SJSA1 (cell line): Measurements from ENCODE around the gene CIDEC. TPM values are rescaled to one million over a fixed set of nuclear protein-coding genes. Genes with fewer than 3 reads are reported as not detected.
A peak's percentile ranks its signal among the peaks of the same experiment; 100 is the strongest.
"Not testable (repeated sequence)": the region's sequence is repeated elsewhere in the genome, so short reads cannot be mapped to it uniquely, and the experiment has no call there.

Experiments used
- DNase-seq, 2 experiments: peaks; one replicate each; pipeline ENCODE4 v3.0.0-alpha.2; 2015 to 2020; ENCODE audit warnings: low spot score in 2 of 2, low read depth in 1 of 2
- H3K27ac ChIP-seq: fragments of 250-450 bp; sonication (Bioruptor Pico); 2 replicates; pipeline ENCODE4 v1.5.1; 2020; ENCODE audit warnings: mild to moderate bottlenecking, moderate library complexity
- H3K27me3 ChIP-seq: fragments of 250-450 bp; sonication (Bioruptor Pico); replicated peaks from 2 replicates; pipeline ENCODE4 v1.5.1; 2020; ENCODE audit warnings: mild to moderate bottlenecking, moderate library complexity
- H3K36me3 ChIP-seq: fragments of 250-450 bp; sonication (Bioruptor Pico); 2 replicates; pipeline ENCODE4 v1.5.1; 2020; ENCODE audit warnings: mild to moderate bottlenecking
- H3K4me1 ChIP-seq: fragments of 250-450 bp; sonication (Bioruptor Pico); replicated peaks from 2 replicates; pipeline ENCODE4 v1.6.1; 2021; ENCODE audit warnings: mild to moderate bottlenecking
- H3K4me3 ChIP-seq: fragments of 250-450 bp; sonication (Bioruptor Pico); 2 replicates; pipeline ENCODE4 v1.5.1; 2020; ENCODE audit warnings: mild to moderate bottlenecking
- H3K9me3 ChIP-seq: fragments of 250-450 bp; sonication (Bioruptor Pico); replicated peaks from 2 replicates; pipeline ENCODE4 v1.5.1; 2020; ENCODE audit warnings: mild to moderate bottlenecking
- total RNA-seq: library from RNA; depleted of rRNA; stranded (reverse); fragments of >200 nt; shearing (Covaris generic); gene quantifications from 2 replicates; pipeline ENCODE4 v1.2.3, GENCODE V29; 2014

Gene CIDEC
- total RNA-seq, 1 experiment from 2014 or later = not detected

DNA sequence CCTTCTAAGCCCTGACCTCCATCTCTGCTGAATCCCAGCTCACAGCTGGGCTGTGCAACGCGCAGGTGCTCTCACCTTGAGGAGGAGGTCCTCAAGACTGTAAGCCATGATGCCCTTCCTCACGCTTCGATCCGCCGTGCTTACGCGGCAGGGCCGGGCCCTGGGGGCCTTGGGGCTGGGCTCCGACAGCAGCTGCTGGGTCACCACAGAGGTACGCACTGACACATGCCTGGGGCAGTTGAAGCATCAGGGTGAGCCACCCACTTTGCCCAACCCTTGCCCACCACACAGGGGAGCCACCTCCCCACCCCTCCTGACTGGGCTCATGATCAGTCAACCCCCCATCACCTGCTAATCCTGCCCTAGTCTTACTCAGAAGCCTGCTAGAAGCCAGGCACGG is 3.1 kb downstream of the CIDEC start:
- H3K27ac ChIP-seq = no peak overlapping the region
- H3K9me3 ChIP-seq = no peaks in the 10 kb centered on the region
- no peak overlapping the region for H3K4me3 ChIP-seq
- no peaks in the 10 kb centered on the region for H3K27me3 ChIP-seq
- no peaks in the 10 kb centered on the region for H3K4me1 ChIP-seq
- no peak for DNase-seq
- H3K36me3 ChIP-seq = no peaks in the 10 kb centered on the region

DNA sequence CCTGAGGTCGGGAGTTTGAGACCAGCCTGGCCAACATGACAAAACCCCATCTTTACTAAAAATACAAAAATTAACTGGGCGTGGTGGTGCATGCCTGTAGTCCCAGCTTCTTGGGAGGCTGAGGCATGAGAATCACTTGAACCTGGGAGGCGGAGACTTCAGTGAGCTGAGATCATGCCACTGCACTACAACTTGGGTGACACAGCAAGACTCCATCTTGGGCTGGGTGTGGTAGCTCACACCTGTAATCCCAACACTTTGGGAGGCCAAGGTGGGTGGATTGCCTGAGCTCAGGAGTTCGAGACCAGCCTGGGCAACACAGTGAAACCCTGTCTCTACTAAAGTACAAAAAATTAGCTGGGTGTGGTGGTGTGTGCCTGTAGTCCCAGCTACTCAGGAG is 3.8 kb downstream of the CIDEC start:
- H3K36me3 ChIP-seq, DNase-seq, H3K27me3 ChIP-seq, H3K4me3 ChIP-seq, H3K27ac ChIP-seq, H3K9me3 ChIP-seq, H3K4me1 ChIP-seq: not testable (repeated sequence)

DNA sequence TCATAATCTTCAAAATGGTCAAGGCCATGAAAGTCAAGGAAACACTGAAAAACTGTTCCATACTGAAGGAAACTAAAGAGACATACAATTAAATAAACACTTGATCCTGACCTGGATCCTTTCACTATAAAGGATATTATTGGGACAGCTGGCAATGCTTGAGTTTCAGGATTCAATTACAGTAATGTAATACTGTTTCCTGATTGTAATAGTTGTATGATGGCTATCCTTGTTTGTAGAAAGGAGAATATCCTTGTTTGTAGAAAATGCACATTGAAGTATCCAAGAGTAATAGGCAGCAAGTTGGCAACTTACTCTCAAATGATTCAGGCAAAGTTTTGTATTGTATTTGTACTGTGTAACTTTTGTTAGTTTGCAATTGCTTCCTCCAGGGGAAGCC is 4.6 kb downstream of the CIDEC start:
- Histone ChIP-seq H3K9me3 (no peaks in the 10 kb centered on the region), H3K36me3 (no peaks in the 10 kb centered on the region), H3K4me3 (no peak overlapping the region), H3K4me1 (peaks cover 8% of the 10 kb centered on the region), H3K27me3 (no peaks in the 10 kb centered on the region), H3K27ac (no peak overlapping the region)
- DNase-seq = no peak

DNA sequence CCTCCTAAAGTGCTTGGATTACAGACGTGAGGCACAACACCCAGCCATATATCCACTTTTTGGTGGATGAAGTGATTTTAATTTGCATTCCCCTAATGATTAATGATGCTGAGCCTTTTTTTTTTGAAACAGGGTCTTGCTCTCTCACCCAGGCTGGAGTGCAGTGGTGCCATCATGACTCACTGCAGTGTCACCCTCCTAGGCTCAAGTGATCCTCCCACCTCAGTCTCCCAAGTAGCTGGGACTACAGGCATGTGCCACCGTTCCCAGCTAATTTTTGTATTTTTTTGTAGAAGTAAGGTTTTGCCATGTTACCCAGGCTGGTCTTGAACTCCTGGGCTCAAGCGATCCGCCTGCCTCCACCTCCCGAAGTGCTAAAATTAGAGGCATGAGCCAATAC is 8.0 kb downstream of the CIDEC start:
- H3K36me3 ChIP-seq, H3K9me3 ChIP-seq, DNase-seq: not testable (repeated sequence)

DNA sequence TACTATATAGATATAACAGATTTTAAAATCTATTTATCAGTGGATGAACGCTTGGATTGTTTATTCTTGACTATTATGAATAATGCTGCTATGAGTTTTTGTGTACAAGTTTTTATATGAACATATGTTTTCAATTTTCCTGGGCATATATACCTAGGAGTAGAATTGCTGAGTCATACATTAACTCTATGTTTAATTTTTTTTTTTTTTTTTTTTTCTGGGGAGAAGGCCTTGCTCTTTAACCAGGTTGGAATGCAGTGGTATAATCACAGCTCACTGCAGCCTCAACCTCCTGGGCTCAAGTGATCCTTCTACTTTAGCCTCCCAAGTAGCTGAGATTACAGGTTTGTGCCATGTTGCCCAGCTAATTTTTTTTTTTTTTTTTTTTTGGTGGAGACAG is 9.1 kb downstream of the CIDEC start:
- peak in 1 of 2 experiments; percentile 42 for DNase-seq
- Histone ChIP-seq H3K4me1 (peaks cover 8% of the 10 kb centered on the region), H3K27ac (no peak overlapping the region; the same call in 1 of the 2 replicates), H3K27me3 (no peaks in the 10 kb centered on the region), H3K9me3 (no peaks in the 10 kb centered on the region), H3K4me3 (no peak overlapping the region), H3K36me3 (no peaks in the 10 kb centered on the region)

More for the DNA sequence above, 8.0 kb downstream of the CIDEC start:
- H3K4me3 ChIP-seq, H3K27ac ChIP-seq, H3K4me1 ChIP-seq, H3K27me3 ChIP-seq: not testable (repeated sequence)

DNA sequence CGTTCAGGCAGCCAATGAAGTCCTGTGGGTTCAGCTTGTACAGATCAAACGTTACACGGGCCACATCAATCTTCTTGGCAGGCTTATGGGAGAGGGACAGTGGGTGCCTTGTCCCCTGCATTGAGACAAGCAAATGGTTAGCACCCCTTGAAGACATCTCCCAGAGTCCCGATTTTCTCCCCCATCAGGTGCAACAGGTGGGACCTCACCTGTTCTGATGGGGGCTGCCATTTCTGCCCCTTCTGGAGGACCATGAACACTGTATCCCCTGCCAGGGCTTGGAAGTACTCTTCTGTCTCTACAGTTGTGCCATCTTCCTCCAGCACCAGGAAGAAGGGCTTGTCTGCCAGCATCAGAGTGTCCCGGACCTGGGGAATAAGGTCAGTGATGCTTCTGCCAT is 10.1 kb downstream of the CIDEC start:
- Histone ChIP-seq H3K36me3 (no peaks in the 10 kb centered on the region), H3K4me1 (peaks cover 8% of the 10 kb centered on the region), H3K9me3 (no peaks in the 10 kb centered on the region), H3K4me3 (no peak overlapping the region), H3K27me3 (no peaks in the 10 kb centered on the region), H3K27ac (no peak overlapping the region)
- DNase-seq = no peak

DNA sequence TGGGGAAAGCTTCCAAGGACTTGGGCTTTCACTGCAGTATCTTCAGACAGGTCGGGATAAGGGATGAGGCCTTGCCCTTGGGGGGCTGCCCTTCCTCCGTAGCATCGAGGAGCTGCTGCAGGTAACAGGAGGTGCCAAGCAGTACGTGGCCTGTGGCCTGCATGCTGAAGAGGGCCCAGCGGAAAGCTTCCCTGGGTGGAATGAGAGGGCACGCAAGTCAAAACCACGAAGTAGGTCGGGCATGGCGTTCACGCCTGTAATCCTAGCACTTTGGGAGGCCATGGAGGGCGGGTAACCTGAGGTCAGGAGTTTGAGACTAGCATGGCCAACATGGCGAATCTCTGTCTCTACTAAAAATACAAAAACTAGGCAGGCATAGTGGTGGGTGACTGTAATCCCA is 12.9 kb downstream of the CIDEC start:
- Histone ChIP-seq H3K36me3 (no peaks in the 10 kb centered on the region), H3K27me3 (no peaks in the 10 kb centered on the region), H3K9me3 (no peaks in the 10 kb centered on the region), H3K4me3 (no peak overlapping the region), H3K4me1 (peaks cover 8% of the 10 kb centered on the region), H3K27ac (no peak overlapping the region)
- no peak for DNase-seq

DNA sequence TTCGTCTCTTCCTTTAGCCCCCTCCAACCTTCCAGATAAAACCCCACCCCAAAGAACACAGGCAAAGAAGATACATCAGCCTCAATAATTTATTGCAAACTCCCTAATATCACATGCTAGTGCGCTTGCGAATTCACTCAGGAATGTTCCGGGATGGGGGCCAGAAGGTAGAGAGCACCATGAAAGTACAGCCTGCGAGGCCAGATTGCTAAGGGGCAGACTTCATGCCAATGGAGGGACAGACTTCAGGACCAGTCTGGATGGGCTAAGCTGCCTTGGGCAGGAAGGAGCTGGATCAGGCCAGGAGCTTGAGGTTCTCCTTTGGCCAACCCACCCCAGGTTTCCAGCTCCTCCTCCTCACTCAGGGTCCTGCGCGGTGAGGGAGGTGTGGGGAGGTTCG is 13.4 kb downstream of the CIDEC start:
- no peak overlapping the region for H3K4me3 ChIP-seq
- peaks cover 6% of the 10 kb centered on the region for H3K4me1 ChIP-seq
- H3K36me3 ChIP-seq = no peaks in the 10 kb centered on the region
- no peaks in the 10 kb centered on the region for H3K9me3 ChIP-seq
- no peak overlapping the region for H3K27ac ChIP-seq
- no peaks in the 10 kb centered on the region for H3K27me3 ChIP-seq
- DNase-seq = no peak

DNA sequence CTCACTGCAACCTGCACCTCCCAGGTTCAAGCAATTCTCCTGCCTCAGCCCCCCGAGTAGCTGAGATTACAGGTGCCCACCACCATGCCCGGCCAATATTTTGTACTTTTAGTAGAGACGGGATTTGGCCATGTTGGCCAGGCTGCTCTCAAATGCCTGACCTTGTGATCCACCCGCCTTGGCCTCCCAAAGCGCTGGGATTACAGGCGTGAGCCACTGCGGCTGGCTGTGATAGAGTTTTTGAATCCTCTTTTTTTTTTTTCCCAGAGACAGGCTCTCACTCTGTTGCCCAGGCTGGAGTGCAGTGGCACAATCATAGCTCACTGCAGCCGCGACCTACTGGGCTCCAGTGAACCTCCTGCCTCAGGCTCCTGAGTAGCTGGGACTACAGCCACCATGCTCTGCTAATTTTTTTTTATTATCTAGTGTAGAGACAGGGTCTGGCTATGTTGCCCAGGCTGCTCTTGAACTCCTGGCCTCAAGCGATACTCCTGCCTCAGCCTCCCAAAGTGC is 14.9 kb downstream of the CIDEC start:
- H3K4me3 ChIP-seq, H3K4me1 ChIP-seq, H3K27ac ChIP-seq, H3K36me3 ChIP-seq, H3K9me3 ChIP-seq, H3K27me3 ChIP-seq, DNase-seq: not testable (repeated sequence)

DNA sequence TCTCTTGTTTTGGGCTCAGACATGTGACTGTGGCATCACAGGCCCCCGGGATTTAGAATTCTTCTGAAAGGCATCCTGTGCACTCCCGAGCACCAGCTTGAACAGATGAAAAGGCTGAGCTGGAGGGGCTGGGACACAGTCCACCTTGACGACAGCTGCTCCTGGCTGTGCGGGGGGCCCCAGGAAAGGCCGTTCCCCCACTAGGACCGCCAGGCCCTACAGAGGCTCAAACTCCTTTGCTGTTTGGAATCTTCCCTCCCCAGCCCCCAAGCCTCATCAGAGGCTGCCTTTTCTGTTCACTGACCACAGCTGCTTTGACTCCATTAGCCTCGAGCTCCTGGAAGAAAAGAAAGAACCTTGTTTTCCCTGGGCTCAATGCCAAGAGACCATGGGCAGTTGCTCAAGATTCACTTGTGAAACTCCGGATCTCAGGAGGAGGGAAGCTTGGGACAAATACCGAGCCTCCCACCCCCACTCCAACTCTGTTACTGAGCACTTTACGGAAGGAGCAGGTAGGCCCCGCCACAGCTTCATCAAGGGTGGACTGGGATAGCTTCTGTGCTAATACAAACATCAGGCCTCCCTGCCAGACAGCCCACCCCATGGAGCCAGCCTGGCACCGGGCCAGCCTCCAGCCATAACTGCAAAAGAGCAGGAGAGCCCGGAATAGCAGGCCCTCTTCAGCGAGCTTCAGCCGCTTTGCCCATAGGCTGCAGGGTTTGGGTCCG is 15.7 kb downstream of the CIDEC start:
- Histone ChIP-seq H3K36me3 (no peaks in the 10 kb centered on the region), H3K9me3 (no peaks in the 10 kb centered on the region), H3K4me1 (no peaks in the 10 kb centered on the region), H3K27me3 (no peaks in the 10 kb centered on the region), H3K27ac (no peak overlapping the region), H3K4me3 (no peak overlapping the region)
- DNase-seq = peak in 1 of 2 experiments; percentile 30

DNA sequence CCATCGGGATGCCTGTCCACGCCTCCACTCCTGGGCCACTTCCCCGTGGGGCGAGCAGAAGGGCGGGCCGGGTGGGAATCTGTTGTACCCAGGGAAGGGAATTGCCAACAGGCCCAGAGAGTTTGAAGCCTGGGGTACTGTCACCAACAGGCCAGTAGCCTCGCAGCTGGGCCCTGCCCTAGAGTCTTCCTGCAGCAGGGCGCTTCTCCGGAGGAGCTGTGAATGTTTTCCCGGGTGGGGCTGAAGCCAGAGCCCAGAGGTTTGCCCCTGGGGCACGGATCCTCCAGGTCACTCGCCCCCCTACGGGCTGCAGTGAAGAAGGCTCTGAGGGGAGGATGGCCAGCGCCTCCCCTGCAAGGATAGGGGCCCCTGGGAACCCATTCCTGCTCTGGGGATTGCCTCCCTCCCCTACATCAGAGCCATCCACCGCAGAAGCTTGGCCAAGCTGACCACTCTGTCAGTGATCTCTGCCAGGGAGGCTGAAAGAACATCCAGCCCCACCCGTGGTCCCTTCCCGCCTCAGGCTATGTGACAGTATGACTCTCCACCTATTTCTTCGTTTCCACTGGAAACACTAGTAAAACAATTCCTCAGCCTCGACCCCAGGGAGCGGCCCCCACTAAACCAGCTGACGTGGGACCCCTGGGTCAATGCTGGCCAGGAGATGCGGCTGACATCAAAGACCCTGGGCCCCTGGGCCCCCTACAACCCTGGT is 16.8 kb downstream of the CIDEC start:
- Histone ChIP-seq H3K27me3 (no peaks in the 10 kb centered on the region), H3K27ac (no peak overlapping the region), H3K4me1 (no peaks in the 10 kb centered on the region), H3K9me3 (no peaks in the 10 kb centered on the region), H3K4me3 (no peak overlapping the region), H3K36me3 (no peaks in the 10 kb centered on the region)
- no peak for DNase-seq

DNA sequence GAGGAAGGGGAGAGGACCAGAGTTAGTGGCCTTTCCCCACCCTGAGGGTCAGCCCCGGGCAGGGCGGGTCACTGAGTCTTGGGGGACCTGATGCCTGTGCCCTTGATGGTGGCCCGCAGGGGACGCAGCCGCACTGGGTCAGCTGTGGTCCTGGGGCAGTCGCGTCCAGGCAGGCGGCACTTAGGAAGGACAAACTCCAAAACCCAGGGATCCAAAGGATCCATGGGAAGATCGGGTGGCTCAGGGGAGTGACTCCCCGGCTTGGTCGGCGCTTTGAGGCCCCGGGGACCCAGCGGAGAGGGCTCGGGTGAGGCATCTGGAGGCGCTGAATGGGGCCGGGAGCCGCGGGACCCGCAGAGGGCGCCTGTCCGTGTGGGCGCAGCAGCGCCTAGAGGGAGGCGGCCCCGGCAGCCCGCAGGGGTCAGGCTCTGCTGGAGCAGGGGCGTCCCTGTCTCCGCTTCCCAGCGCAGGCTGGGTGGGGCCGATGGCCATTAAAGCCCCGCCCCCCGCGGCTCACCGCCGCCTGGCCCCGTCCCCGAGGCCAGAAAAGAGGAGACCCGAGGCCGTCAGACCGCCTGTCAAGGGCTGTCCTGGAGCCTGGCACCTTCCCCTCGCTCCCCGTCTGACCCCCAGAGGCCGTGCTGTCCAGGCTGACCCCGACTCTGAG is 17.5 kb downstream of the CIDEC start:
- H3K36me3 ChIP-seq = no peaks in the 10 kb centered on the region
- no peak for DNase-seq
- no peak overlapping the region for H3K27ac ChIP-seq
- no peak overlapping the region for H3K4me3 ChIP-seq
- H3K27me3 ChIP-seq = no peaks in the 10 kb centered on the region
- H3K9me3 ChIP-seq = no peaks in the 10 kb centered on the region
- H3K4me1 ChIP-seq = no peaks in the 10 kb centered on the region

DNA sequence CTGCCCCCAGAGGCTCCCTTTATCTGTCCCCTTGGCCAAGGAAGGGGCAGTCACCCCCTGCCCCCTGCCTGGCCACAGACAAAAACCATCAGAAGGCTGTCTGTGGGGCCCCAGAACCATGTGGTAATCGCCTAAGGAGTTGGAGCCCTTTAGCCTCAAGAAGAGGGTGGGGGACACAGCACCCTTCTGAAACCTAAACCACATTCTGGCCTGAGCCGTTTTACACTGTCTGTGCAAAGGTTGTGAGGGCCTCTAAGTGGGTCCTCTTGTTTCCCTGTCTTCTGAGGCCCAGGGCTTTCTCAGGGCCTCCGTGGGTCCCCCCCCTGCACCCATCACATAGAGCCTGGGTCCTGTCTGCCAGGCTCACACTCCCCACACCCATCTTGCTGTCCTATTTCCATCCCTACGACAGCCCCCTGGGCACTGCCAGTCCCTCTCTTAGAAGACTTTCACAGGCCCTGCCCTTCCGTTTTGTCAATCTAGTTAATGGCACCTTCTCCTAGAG is 18.4 kb downstream of the CIDEC start:
- Histone ChIP-seq H3K27me3 (no peaks in the 10 kb centered on the region), H3K36me3 (no peaks in the 10 kb centered on the region), H3K4me1 (no peaks in the 10 kb centered on the region), H3K9me3 (no peaks in the 10 kb centered on the region), H3K27ac (no peak overlapping the region), H3K4me3 (no peak overlapping the region)
- no peak for DNase-seq

DNA sequence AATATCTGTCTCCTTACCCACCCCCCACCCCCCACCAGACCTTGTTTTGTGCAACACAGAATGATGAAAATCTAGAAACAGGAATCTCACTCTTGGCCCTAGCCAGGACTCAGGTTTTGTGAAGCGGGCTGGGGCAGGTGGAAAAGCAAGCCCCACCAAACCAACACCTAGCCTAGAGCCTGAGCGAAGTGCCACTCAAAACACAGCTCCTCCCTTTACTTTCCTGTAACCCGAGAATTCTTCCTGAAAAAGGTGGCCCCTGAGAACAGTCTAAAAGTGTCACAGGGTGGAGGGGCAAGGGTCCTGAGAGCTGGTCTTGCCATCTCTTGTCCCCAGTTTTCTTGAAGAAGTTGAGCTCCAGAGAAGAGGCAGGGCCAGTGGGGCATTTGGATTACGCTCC is 18.9 kb downstream of the CIDEC start:
- Histone ChIP-seq H3K9me3 (no peaks in the 10 kb centered on the region), H3K27me3 (no peaks in the 10 kb centered on the region), H3K4me3 (no peak overlapping the region), H3K36me3 (no peaks in the 10 kb centered on the region), H3K4me1 (no peaks in the 10 kb centered on the region), H3K27ac (no peak overlapping the region)
- DNase-seq = no peak
